Measurements from ENCODE around the gene TRIB2.

GRCh38 chr2:12787891-12788801, 71.4 kb downstream of the TRIB2 start:
- TF ChIP-seq SUZ12 (IDR thresholded peaks at IDR 0.05): no peak
- no peak for TF ChIP-seq FOXM1 (IDR thresholded peaks at IDR 0.05; ENCODE audit: borderline replicate concordance)
- TF ChIP-seq TARDBP (IDR thresholded peaks at IDR 0.05): no peak
- TF ChIP-seq SP1 (IDR thresholded peaks at IDR 0.05): no peak
- no peak for TF ChIP-seq BHLHE40 (IDR thresholded peaks at IDR 0.05; ENCODE audit: borderline replicate concordance)
- no peak for TF ChIP-seq PKNOX1 (IDR thresholded peaks at IDR 0.05)
- TF ChIP-seq HDGF (IDR thresholded peaks at IDR 0.05; ENCODE audit: borderline replicate concordance): no peak
- TF ChIP-seq L3MBTL2 (conservative IDR thresholded peaks at IDR 0.05): no peak
- TF ChIP-seq FOXA1 (IDR thresholded peaks at IDR 0.05): no peak
- TF ChIP-seq ELF4 (IDR thresholded peaks at IDR 0.05): no peak
